Trophoblast cell (in vitro differentiated cells and primary cell): ENCODE data around the gene LRRTM3.

Source experiments
- DNase-seq, 2 donors: peaks; one replicate each; pipeline ENCODE4 v3.0.0-alpha.2; 2016
- H2AFZ ChIP-seq: 2 replicates; pipeline ENCODE4 v1.6.1; 2013; ENCODE audit warnings: low read length, moderate library complexity, mild to moderate bottlenecking; ENCODE audit not compliant: insufficient read depth, poor library complexity
- H2AK5ac ChIP-seq: 2 replicates; pipeline ENCODE4 v1.6.1; 2013; ENCODE audit warnings: mild to moderate bottlenecking, low read length
- H2BK120ac ChIP-seq: 2 replicates; pipeline ENCODE4 v1.6.1; 2013; ENCODE audit warnings: low read length, mild to moderate bottlenecking, moderate library complexity; ENCODE audit not compliant: insufficient read depth, poor library complexity
- H2BK12ac ChIP-seq: 2 replicates; pipeline ENCODE4 v1.6.1; 2013; ENCODE audit warnings: mild to moderate bottlenecking, low read length, moderate library complexity
- H2BK5ac ChIP-seq: 2 replicates; pipeline ENCODE4 v1.6.1; 2013; ENCODE audit warnings: low read length, low read depth, moderate library complexity, mild to moderate bottlenecking; ENCODE audit not compliant: poor library complexity
- H3K14ac ChIP-seq: 2 replicates; pipeline ENCODE4 v1.6.1; 2013; ENCODE audit warnings: mild to moderate bottlenecking, low read length
- H3K18ac ChIP-seq: 2 replicates; pipeline ENCODE4 v1.6.1; 2013; ENCODE audit warnings: mild to moderate bottlenecking, low read length
- H3K23ac ChIP-seq: 2 replicates; pipeline ENCODE4 v1.6.1; 2013; ENCODE audit warnings: low read length
- H3K27ac ChIP-seq: 2 replicates; pipeline ENCODE4 v1.5.1; 2013; ENCODE audit warnings: low read depth, mild to moderate bottlenecking, inconsistent platforms, low read length, moderate library complexity
- H3K27me3 ChIP-seq: 2 replicates; pipeline ENCODE4 v1.6.1; 2013; ENCODE audit warnings: inconsistent platforms, mild to moderate bottlenecking, low read length, moderate library complexity; ENCODE audit not compliant: insufficient read depth
- H3K36me3 ChIP-seq, 2 experiments: 1 replicate in 1 of 2; 2 replicates in 1 of 2; pipeline ENCODE4 v1.6.1; 2013; ENCODE audit warnings: low read length in 2 of 2, mild to moderate bottlenecking in 2 of 2, moderate library complexity in 1 of 2; ENCODE audit not compliant: insufficient read depth in 2 of 2, control insufficient read depth in 1 of 2
- H3K4ac ChIP-seq: 2 replicates; pipeline ENCODE4 v1.6.1; 2013; ENCODE audit warnings: low read depth, mild to moderate bottlenecking, low read length, moderate library complexity
- H3K4me1 ChIP-seq, 2 experiments: 1 replicate in 1 of 2; 2 replicates in 1 of 2; pipeline ENCODE4 v1.6.1; 2013; ENCODE audit warnings: low read length in 2 of 2, mild to moderate bottlenecking in 2 of 2, moderate library complexity in 1 of 2; ENCODE audit not compliant: insufficient read depth in 2 of 2, control insufficient read depth in 1 of 2
- H3K4me2 ChIP-seq: 2 replicates; pipeline ENCODE4 v1.6.1; 2013; ENCODE audit warnings: inconsistent platforms, mild to moderate bottlenecking, low read length, moderate library complexity
- H3K4me3 ChIP-seq: 2 replicates; pipeline ENCODE4 v1.5.1; 2013; ENCODE audit warnings: mild to moderate bottlenecking, low read depth, low read length, inconsistent platforms
- H3K79me1 ChIP-seq: one replicate; pipeline ENCODE4 v1.6.1; 2013; ENCODE audit warnings: low read length
- H3K79me2 ChIP-seq: 2 replicates; pipeline ENCODE4 v1.6.1; 2013; ENCODE audit warnings: low read length, mild to moderate bottlenecking; ENCODE audit not compliant: control insufficient read depth, insufficient read depth, poor library complexity
- H3K9ac ChIP-seq: 2 replicates; pipeline ENCODE4 v1.6.1; 2013; ENCODE audit warnings: mild to moderate bottlenecking, low read length
- H3K9me3 ChIP-seq: 2 replicates; pipeline ENCODE4 v1.6.1; 2013; ENCODE audit warnings: low read depth, mild to moderate bottlenecking, control low read depth, inconsistent platforms, low read length; ENCODE audit not compliant: insufficient read depth
- H4K12ac ChIP-seq: 2 replicates; pipeline ENCODE4 v1.6.1; 2013; ENCODE audit warnings: low read depth, mild to moderate bottlenecking, low read length, moderate library complexity
- H4K8ac ChIP-seq: 2 replicates; pipeline ENCODE4 v1.6.1; 2013; ENCODE audit warnings: low read depth, mild to moderate bottlenecking, low read length, moderate library complexity
- H4K91ac ChIP-seq: one replicate; pipeline ENCODE4 v1.6.1; 2013; ENCODE audit warnings: low read depth, mild to moderate bottlenecking, low read length, moderate library complexity
- WGBS: extraction: QIAGEN DNeasy Blood & Tissue Kit; methylation state at CpG from one replicate; pipeline ENCODE4 v1.1.7; 2013; ENCODE audit warnings: missing lambda C conversion rate; ENCODE audit not compliant: insufficient read length, insufficient coverage; ENCODE audit errors: extremely low coverage; 5-methylcytosine and 5-hydroxymethylcytosine counted together

Gene LRRTM3

GRCh38 chr10:67086327-67087134 lies 160.7 kb downstream of the LRRTM3 start:
- Histone ChIP-seq H3K14ac (no peak overlapping the region), H3K9ac (no peak overlapping the region), H3K27me3 (no peaks in the 10 kb centered on the region), H3K79me1 (no peaks in the 10 kb centered on the region), H3K4me3 (no peak overlapping the region), H3K4me1 (no peaks in the 10 kb centered on the region), H3K36me3 (no peaks in the 10 kb centered on the region), H3K4me2 (no peak overlapping the region), H2BK5ac (no peak overlapping the region), H3K79me2 (no peaks in the 10 kb centered on the region), H3K18ac (no peak overlapping the region), H2BK12ac (no peak overlapping the region), H2BK120ac (no peak overlapping the region), H2AK5ac (no peak overlapping the region), H4K91ac (no peak overlapping the region), H3K4ac (no peak overlapping the region), H3K23ac (no peak overlapping the region), H4K8ac (no peak overlapping the region), H3K9me3 (no peaks in the 10 kb centered on the region), H4K12ac (no peak overlapping the region), H2AFZ (no peak overlapping the region), H3K27ac (no peak overlapping the region)
- no CpG with 5 or more reads among the region's 2 CpGs for WGBS
- no peak for DNase-seq

- Histone ChIP-seq H3K9me3 (no peaks in the 10 kb centered on the region), H2BK12ac (no peak overlapping the region)
Observed at GRCh38 chr10:67087135-67087425, 161.2 kb downstream of the LRRTM3 start.

GRCh38 chr10:67088036-67088435 lies 162.2 kb downstream of the LRRTM3 start:
- Histone ChIP-seq H2AFZ (no peak overlapping the region), H2BK12ac (no peak overlapping the region), H3K4ac (no peak overlapping the region), H3K27ac (no peak overlapping the region), H2BK5ac (no peak overlapping the region), H3K9ac (no peak overlapping the region), H3K9me3 (no peaks in the 10 kb centered on the region), H3K4me1 (no peaks in the 10 kb centered on the region), H3K4me3 (no peak overlapping the region), H3K14ac (no peak overlapping the region), H3K27me3 (no peaks in the 10 kb centered on the region), H4K91ac (no peak overlapping the region), H3K18ac (no peak overlapping the region), H3K4me2 (no peak overlapping the region), H3K23ac (no peak overlapping the region), H3K79me1 (no peaks in the 10 kb centered on the region), H3K79me2 (no peaks in the 10 kb centered on the region), H4K12ac (no peak overlapping the region), H4K8ac (no peak overlapping the region), H3K36me3 (no peaks in the 10 kb centered on the region), H2AK5ac (no peak overlapping the region), H2BK120ac (no peak overlapping the region)
- WGBS = no CpG with 5 or more reads among the region's 1 CpG
- no peak for DNase-seq

More at GRCh38 chr10:67087135-67087425, 161.2 kb downstream of the LRRTM3 start:
- H3K27me3 ChIP-seq = no peaks in the 10 kb centered on the region
- H3K79me1 ChIP-seq = no peaks in the 10 kb centered on the region
- H2BK5ac ChIP-seq = no peak overlapping the region
- H3K4me1 ChIP-seq = no peaks in the 10 kb centered on the region
- H3K4me2 ChIP-seq = no peak overlapping the region
- H4K12ac ChIP-seq = no peak overlapping the region
- no peak overlapping the region for H4K91ac ChIP-seq
- H2AFZ ChIP-seq = no peak overlapping the region
- no peaks in the 10 kb centered on the region for H3K79me2 ChIP-seq
- no peak overlapping the region for H2AK5ac ChIP-seq
- H3K36me3 ChIP-seq = no peaks in the 10 kb centered on the region
- H3K14ac ChIP-seq = no peak overlapping the region
- no peak overlapping the region for H3K9ac ChIP-seq
- no peak overlapping the region for H4K8ac ChIP-seq
- no peak overlapping the region for H3K27ac ChIP-seq
- no peak overlapping the region for H3K23ac ChIP-seq
- H2BK120ac ChIP-seq = no peak overlapping the region
- H3K4me3 ChIP-seq = no peak overlapping the region
- no peak overlapping the region for H3K4ac ChIP-seq
- no peak for DNase-seq
- no peak overlapping the region for H3K18ac ChIP-seq

DNA sequence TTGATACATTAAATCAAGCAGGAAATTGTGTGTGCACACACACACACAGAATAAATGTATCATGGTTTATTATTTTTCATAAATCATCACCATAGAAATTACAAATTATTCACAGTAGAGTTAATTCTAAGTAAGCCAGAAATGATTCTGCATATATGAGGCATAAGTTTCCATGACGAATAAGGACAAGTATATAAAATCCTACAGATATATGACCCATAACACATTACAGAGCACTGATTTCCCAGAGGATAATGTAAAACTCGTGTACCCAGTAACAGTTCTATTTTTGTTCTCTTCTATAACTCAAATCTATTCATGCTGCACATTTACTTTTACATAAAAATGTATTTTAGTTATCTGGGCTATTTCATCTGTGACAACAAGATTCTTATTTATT lies 169.7 kb downstream of the LRRTM3 start:
- H3K79me2 ChIP-seq = no peaks in the 10 kb centered on the region
- H3K14ac ChIP-seq = no peak overlapping the region
- H2BK5ac ChIP-seq = no peak overlapping the region
- no peak overlapping the region for H3K4me3 ChIP-seq
- no peak for DNase-seq
- H3K9ac ChIP-seq = no peak overlapping the region
- H3K27ac ChIP-seq = no peak overlapping the region
- H2BK12ac ChIP-seq = no peak overlapping the region
- H3K27me3 ChIP-seq = no peaks in the 10 kb centered on the region
- no peaks in the 10 kb centered on the region for H3K79me1 ChIP-seq
- H3K36me3 ChIP-seq = no peaks in the 10 kb centered on the region
- no peak overlapping the region for H3K4ac ChIP-seq
- no peak overlapping the region for H4K8ac ChIP-seq
- no peak overlapping the region for H2AFZ ChIP-seq
- no peaks in the 10 kb centered on the region for H3K4me1 ChIP-seq
- no peak overlapping the region for H2AK5ac ChIP-seq
- no peak overlapping the region for H4K12ac ChIP-seq
- WGBS = no CpG with 5 or more reads among the region's 2 CpGs
- no peak overlapping the region for H4K91ac ChIP-seq
- H3K18ac ChIP-seq = no peak overlapping the region
- no peak overlapping the region for H3K4me2 ChIP-seq
- no peaks in the 10 kb centered on the region for H3K9me3 ChIP-seq
- H2BK120ac ChIP-seq = no peak overlapping the region
- H3K23ac ChIP-seq = no peak overlapping the region
